NCI-H82 treated with DMSO at 0.1 percent for 48 hours (cell line): ENCODE measurements around the gene FAM131C.

Experiments
- DNase-seq: peaks from one replicate; lab custom pipeline; 2025; ENCODE audit not compliant: unreplicated experiment; lab: John Stamatoyannopoulos, UW

Gene FAM131C

GRCh38 chr1:16101623-16102022, 28.2 kb upstream of the FAM131C start:
- DNase-seq, result no peak

GRCh38 chr1:16099412-16099811, 26.0 kb upstream of the FAM131C start:
- DNase-seq, result no peak

- DNase-seq, result no peak
These were observed 22.0 kb upstream of the FAM131C start for GRCh38 chr1:16095447-16095846.

GRCh38 chr1:16094453-16095158, 21.2 kb upstream of the FAM131C start:
- DNase-seq, result no peak

- no peak for DNase-seq
These were observed 20.2 kb upstream of the FAM131C start for GRCh38 chr1:16093611-16094010.

- no peak for DNase-seq
These were observed 19.6 kb upstream of the FAM131C start for GRCh38 chr1:16092923-16093511.

GRCh38 chr1:16092097-16092922, 18.9 kb upstream of the FAM131C start:
- DNase-seq, result no peak

- DNase-seq, result no peak
These were observed 17.8 kb upstream of the FAM131C start for GRCh38 chr1:16091296-16091695.

- no peak for DNase-seq
These were observed 16.8 kb upstream of the FAM131C start for GRCh38 chr1:16090076-16090826.

- no peak for DNase-seq
These were observed 15.5 kb upstream of the FAM131C start for GRCh38 chr1:16088996-16089395.

- DNase-seq, result no peak
These were observed 15.0 kb upstream of the FAM131C start for GRCh38 chr1:16088351-16088911.

- no peak for DNase-seq
These were observed 14.3 kb upstream of the FAM131C start for GRCh38 chr1:16087733-16088132.

GRCh38 chr1:16085522-16085921, 12.1 kb upstream of the FAM131C start:
- DNase-seq, result no peak

- DNase-seq, result no peak
These were observed 10.0 kb upstream of the FAM131C start for GRCh38 chr1:16083486-16083885.

GRCh38 chr1:16082283-16083038, 9.0 kb upstream of the FAM131C start:
- peak; percentile 68 for DNase-seq

- DNase-seq, result no peak
These were observed 8.2 kb upstream of the FAM131C start for GRCh38 chr1:16081636-16082035.

- DNase-seq, result no peak
These were observed 7.1 kb upstream of the FAM131C start for GRCh38 chr1:16080422-16081150.

- DNase-seq, result peak; percentile 42
These were observed 5.6 kb upstream of the FAM131C start for GRCh38 chr1:16078925-16079656.
